ENCODE measurements around the gene ARHGEF16. TPM values are rescaled to one million over a fixed set of nuclear protein-coding genes. Genes with fewer than 3 reads are reported as not detected.

The ARHGEF16 gene
- total RNA-seq, 1 donor from 2014 or later, result 21.6 TPM

GRCh38 chr1:3464649-3465025, 10.2 kb downstream of the ARHGEF16 start:
- DNase-seq (ENCODE audit: low read depth) (no peak), FAIRE-seq (no peak)
- no peak for TF ChIP-seq CTCF (IDR thresholded peaks at IDR 0.05; ENCODE audit: insufficient read depth, low read length, severe bottlenecking)
- H3K4me3 ChIP-seq (ENCODE audit: low read depth, low read length), result no peak overlapping the region
- H3K27me3 ChIP-seq (ENCODE audit: control insufficient read depth, insufficient read depth, low read length), result no peaks in the 10 kb centered on the region
- peaks cover 5% of the 10 kb centered on the region for H3K36me3 ChIP-seq (ENCODE audit: control insufficient read depth, insufficient read depth, low read length)

GRCh38 chr1:3465091-3465934, 10.8 kb downstream of the ARHGEF16 start:
- Histone ChIP-seq H3K27me3 (ENCODE audit: control insufficient read depth, insufficient read depth, low read length) (no peaks in the 10 kb centered on the region), H3K4me3 (ENCODE audit: low read depth, low read length) (no peak overlapping the region), H3K36me3 (ENCODE audit: control insufficient read depth, insufficient read depth, low read length) (peaks cover 5% of the 10 kb centered on the region)
- FAIRE-seq (no peak), DNase-seq (ENCODE audit: low read depth) (peak; percentile 60)
- TF ChIP-seq CTCF (IDR thresholded peaks at IDR 0.05; ENCODE audit: insufficient read depth, low read length, severe bottlenecking), result no peak

- Histone ChIP-seq H3K4me3 (ENCODE audit: low read depth, low read length) (no peak overlapping the region), H3K27me3 (ENCODE audit: control insufficient read depth, insufficient read depth, low read length) (no peaks in the 10 kb centered on the region), H3K36me3 (ENCODE audit: control insufficient read depth, insufficient read depth, low read length) (peaks cover 5% of the 10 kb centered on the region)
- TF ChIP-seq CTCF (IDR thresholded peaks at IDR 0.05; ENCODE audit: insufficient read depth, low read length, severe bottlenecking), result no peak
- FAIRE-seq, result no peak
- no peak for DNase-seq (ENCODE audit: low read depth)
Measured at GRCh38 chr1:3465935-3466321, 11.5 kb downstream of the ARHGEF16 start.

GRCh38 chr1:3466366-3467075, 12.1 kb downstream of the ARHGEF16 start:
- TF ChIP-seq CTCF (IDR thresholded peaks at IDR 0.05; ENCODE audit: insufficient read depth, low read length, severe bottlenecking), result no peak
- DNase-seq (ENCODE audit: low read depth) (no peak), FAIRE-seq (no peak)

GRCh38 chr1:3467096-3468036, 12.9 kb downstream of the ARHGEF16 start:
- no peaks in the 10 kb centered on the region for H3K27me3 ChIP-seq (ENCODE audit: control insufficient read depth, insufficient read depth, low read length)
- FAIRE-seq (no peak), DNase-seq (ENCODE audit: low read depth) (no peak)
- H3K36me3 ChIP-seq (ENCODE audit: control insufficient read depth, insufficient read depth, low read length), result peaks cover 5% of the 10 kb centered on the region
- TF ChIP-seq CTCF (IDR thresholded peaks at IDR 0.05; ENCODE audit: insufficient read depth, low read length, severe bottlenecking), result no peak
- no peak overlapping the region for H3K4me3 ChIP-seq (ENCODE audit: low read depth, low read length)

More at GRCh38 chr1:3466366-3467075, 12.1 kb downstream of the ARHGEF16 start:
- H3K27me3 ChIP-seq (ENCODE audit: control insufficient read depth, insufficient read depth, low read length), result no peaks in the 10 kb centered on the region
- peaks cover 5% of the 10 kb centered on the region for H3K36me3 ChIP-seq (ENCODE audit: control insufficient read depth, insufficient read depth, low read length)
- H3K4me3 ChIP-seq (ENCODE audit: low read depth, low read length), result no peak overlapping the region
